Esophagus (tissue), 2 donors: ENCODE data around the gene HMGCS2. TPM values are rescaled to one million over a fixed set of nuclear protein-coding genes. Genes with fewer than 3 reads are reported as not detected.

Experiments
- H3K27ac ChIP-seq, 2 donors: one replicate each; pipeline ENCODE4 v1.5.1; 2013; ENCODE audit warnings: low read depth in 2 of 2, mild to moderate bottlenecking in 2 of 2, inconsistent platforms in 1 of 2, low read length in 1 of 2, moderate library complexity in 1 of 2
- H3K27me3 ChIP-seq, 2 donors: one replicate each; pipeline ENCODE4 v1.6.1; 2013; ENCODE audit warnings: low read length in 2 of 2, control low read depth in 1 of 2, mild to moderate bottlenecking in 1 of 2; ENCODE audit not compliant: insufficient read depth in 2 of 2, control insufficient read depth in 1 of 2
- H3K36me3 ChIP-seq, 2 donors: one replicate each; pipeline ENCODE4 v1.6.1; 2013; ENCODE audit warnings: low read length in 1 of 2; ENCODE audit not compliant: control insufficient read depth in 2 of 2, insufficient read depth in 2 of 2
- H3K4me1 ChIP-seq, 2 donors: one replicate each; pipeline ENCODE4 v1.6.1; 2013; ENCODE audit warnings: low read length in 1 of 2; ENCODE audit not compliant: control insufficient read depth in 2 of 2, insufficient read depth in 2 of 2
- H3K4me3 ChIP-seq, 2 donors: one replicate each; pipeline ENCODE4 v1.5.1; 2013; ENCODE audit warnings: low read length in 2 of 2, mild to moderate bottlenecking in 2 of 2, low read depth in 1 of 2, moderate library complexity in 1 of 2
- H3K9me3 ChIP-seq, 2 donors: one replicate each; pipeline ENCODE4 v1.6.1; 2013; ENCODE audit warnings: mild to moderate bottlenecking in 2 of 2, low read depth in 1 of 2, low read length in 1 of 2, moderate library complexity in 1 of 2; ENCODE audit not compliant: control insufficient read depth in 2 of 2, insufficient read depth in 1 of 2
- WGBS, 2 donors: extraction: QIAGEN DNeasy Blood & Tissue Kit; methylation state at CpG; one replicate each; pipeline ENCODE4 v1.1.7; 2013; 5-methylcytosine and 5-hydroxymethylcytosine counted together
- polyA plus RNA-seq, 2 donors: library from polyadenylated mRNA; stranded (reverse); fragments of 200-250 nt; gene quantifications; one replicate each; pipeline ENCODE4 v1.2.3, GENCODE V29; 2013
- donor health status: healthy with polysubstance abuse.
- donor health status: Bipolar disorder and iron deficiency.

HMGCS2 gene
- 1 to 10 TPM; 1.3 to 5.8 TPM for polyA plus RNA-seq

- no peaks in the 10 kb centered on the region for H3K27me3 ChIP-seq
- H3K4me3 ChIP-seq, result no peak within 1 kb of the TSS
- 49 to 51% methylated on average over 8 of the region's 8 CpGs for WGBS, 2 donors
- no peaks in the 10 kb centered on the region for H3K36me3 ChIP-seq
- peaks cover 0 to 4% of the 10 kb centered on the region in 2 donors for H3K4me1 ChIP-seq
- peak within 1 kb of the TSS in 1 of 2 donors; percentile 11 for H3K27ac ChIP-seq
- H3K9me3 ChIP-seq, result no peaks in the 10 kb centered on the region
Measured at GRCh38 chr1:119768778-119769177, at the start of gene HMGCS2. HMGCS2 (minus strand) TSS chr1:119768905; CDS start chr1:119768844, 61 bp downstream.

GRCh38 chr1:119818181-119818580 lies 49.5 kb upstream of the HMGCS2 start:
- Histone ChIP-seq H3K27ac (no peak overlapping the region), H3K4me3 (no peak overlapping the region), H3K4me1 (no peaks in the 10 kb centered on the region), H3K36me3 (no peaks in the 10 kb centered on the region), H3K27me3 (no peaks in the 10 kb centered on the region), H3K9me3 (no peaks in the 10 kb centered on the region)
- WGBS, 2 donors, result 74% methylated on average over 2 of the region's 2 CpGs

- Histone ChIP-seq H3K27me3 (no peaks in the 10 kb centered on the region), H3K9me3 (no peaks in the 10 kb centered on the region), H3K36me3 (no peaks in the 10 kb centered on the region), H3K27ac (no peak overlapping the region), H3K4me1 (no peaks in the 10 kb centered on the region), H3K4me3 (no peak overlapping the region)
- WGBS, 2 donors, result 66 to 78% methylated on average over 2 of the region's 2 CpGs
Measured at GRCh38 chr1:119816407-119816806, 47.7 kb upstream of the HMGCS2 start.

GRCh38 chr1:119815928-119816327 lies 47.2 kb upstream of the HMGCS2 start:
- Histone ChIP-seq H3K36me3 (no peaks in the 10 kb centered on the region), H3K27me3 (no peaks in the 10 kb centered on the region), H3K27ac (no peak overlapping the region), H3K9me3 (no peaks in the 10 kb centered on the region), H3K4me1 (no peaks in the 10 kb centered on the region), H3K4me3 (no peak overlapping the region)
- 71 to 82% methylated on average over 7 of the region's 7 CpGs for WGBS, 2 donors

GRCh38 chr1:119815361-119815760 lies 46.7 kb upstream of the HMGCS2 start:
- H3K27ac ChIP-seq, result no peak overlapping the region
- no peaks in the 10 kb centered on the region for H3K36me3 ChIP-seq
- H3K9me3 ChIP-seq, result no peaks in the 10 kb centered on the region
- no peaks in the 10 kb centered on the region for H3K27me3 ChIP-seq
- 78 to 84% methylated on average over 3 of the region's 3 CpGs for WGBS, 2 donors
- H3K4me1 ChIP-seq, result no peaks in the 10 kb centered on the region
- H3K4me3 ChIP-seq, result no peak overlapping the region

GRCh38 chr1:119814288-119814687 lies 45.6 kb upstream of the HMGCS2 start:
- WGBS, 2 donors, result 71 to 76% methylated on average over 1 of the region's 1 CpG

GRCh38 chr1:119811985-119812557 lies 43.4 kb upstream of the HMGCS2 start:
- WGBS, 2 donors, result 74 to 75% methylated on average over 2 of the region's 2 CpGs
- Histone ChIP-seq H3K27me3 (no peaks in the 10 kb centered on the region), H3K27ac (no peak overlapping the region), H3K4me1 (no peaks in the 10 kb centered on the region), H3K36me3 (no peaks in the 10 kb centered on the region), H3K4me3 (no peak overlapping the region), H3K9me3 (no peaks in the 10 kb centered on the region)

More at GRCh38 chr1:119814288-119814687, 45.6 kb upstream of the HMGCS2 start:
- Histone ChIP-seq H3K27me3 (no peaks in the 10 kb centered on the region), H3K27ac (no peak overlapping the region), H3K36me3 (no peaks in the 10 kb centered on the region), H3K4me1 (no peaks in the 10 kb centered on the region), H3K9me3 (no peaks in the 10 kb centered on the region), H3K4me3 (no peak overlapping the region)

GRCh38 chr1:119811387-119811786 lies 42.7 kb upstream of the HMGCS2 start, which contains the start of gene REG4:
REG4 (minus strand) TSS chr1:119811460; CDS start chr1:119808769, 2,691 bp downstream.
- H3K4me3 ChIP-seq, result no peak within 1 kb of the TSS
- no peaks in the 10 kb centered on the region for H3K36me3 ChIP-seq
- H3K9me3 ChIP-seq, result no peaks in the 10 kb centered on the region
- H3K27ac ChIP-seq, result no peak within 1 kb of the TSS
- 62 to 75% methylated on average over 7 of the region's 7 CpGs for WGBS, 2 donors
- no peaks in the 10 kb centered on the region for H3K4me1 ChIP-seq
- no peaks in the 10 kb centered on the region for H3K27me3 ChIP-seq

GRCh38 chr1:119808972-119809550 lies 40.4 kb upstream of the HMGCS2 start:
- Histone ChIP-seq H3K4me3 (no peak overlapping the region), H3K9me3 (no peaks in the 10 kb centered on the region), H3K27ac (no peak overlapping the region), H3K36me3 (no peaks in the 10 kb centered on the region), H3K4me1 (no peaks in the 10 kb centered on the region), H3K27me3 (no peaks in the 10 kb centered on the region)
- 0 to 4% methylated on average over 6 of the region's 6 CpGs for WGBS, 2 donors

- Histone ChIP-seq H3K4me3 (no peak overlapping the region), H3K9me3 (no peaks in the 10 kb centered on the region), H3K27ac (no peak overlapping the region), H3K4me1 (no peaks in the 10 kb centered on the region), H3K27me3 (no peaks in the 10 kb centered on the region), H3K36me3 (no peaks in the 10 kb centered on the region)
- 56% methylated on average over 3 of the region's 3 CpGs for WGBS, 2 donors
Measured at GRCh38 chr1:119808491-119808890, 39.8 kb upstream of the HMGCS2 start.
